ENCODE results near the gene GNAI3. TPM values are rescaled to one million over a fixed set of nuclear protein-coding genes. Genes with fewer than 3 reads are reported as not detected.

GNAI3 gene
- total and polyA plus RNA-seq, 2 donors (not counting 3 experiments of a cell fraction or from before 2014, with no cell fraction given), result 5.0 to 14.0 TPM

GRCh38 chr1:109657395-109657794, 109.0 kb downstream of the GNAI3 start:
- Histone ChIP-seq H3K4me2 (ENCODE audit: insufficient read depth, low read length) (no peak overlapping the region), H3K9ac (replicated peaks; ENCODE audit: extremely low read depth, insufficient read depth, low read length) (no peak overlapping the region), H3K9me1 (replicated peaks; ENCODE audit: control insufficient read depth, extremely low read depth, insufficient read depth, low read length) (no peaks in the 10 kb centered on the region), H3K4me3 (replicated peaks in 1 of 3; ENCODE audit: insufficient read depth in 1 of 3, low read depth in 1 of 3, low read length in 3 of 3) (no peak overlapping the region), H3K79me2 (ENCODE audit: control insufficient read depth, insufficient read depth, low read length) (no peaks in the 10 kb centered on the region), H3K36me3 (ENCODE audit: control insufficient read depth in 2 of 2, extremely low read depth in 1 of 2, insufficient read depth in 2 of 2, low read length in 2 of 2) (no peaks in the 10 kb centered on the region), H2AFZ (ENCODE audit: low read depth, low read length) (no peak overlapping the region), H3K9me3 (replicated peaks; ENCODE audit: control insufficient read depth, insufficient read depth, low read length) (no peaks in the 10 kb centered on the region), H4K20me1 (replicated peaks; ENCODE audit: control insufficient read depth, extremely low read depth, insufficient read depth, low read length) (no peaks in the 10 kb centered on the region), H3K4me1 (ENCODE audit: control insufficient read depth, extremely low read depth, insufficient read depth, low read length) (peaks cover 9% of the 10 kb centered on the region), H3K27ac (ENCODE audit: insufficient read depth, low read depth, low read length) (no peak overlapping the region), H3K27me3 (ENCODE audit: control insufficient read depth in 2 of 2, insufficient read depth in 2 of 2, low read length in 2 of 2) (peaks cover 2 to 6% of the 10 kb centered on the region in 2 experiments)
- CTCF ChIA-PET, result interaction anchor here (0.8 to 4.3 kb wide), 4 partner anchors 17 to 327 kb away, joined by 3 to 33 read pairs (median 4); partner anchors contain the start of genes AHCYL1 and GSTM1
- DNase-seq (ENCODE audit: low read depth, low spot score) (no peak), FAIRE-seq (no peak)
- no TSS peak for BruUV-seq (replicated peaks)
- intact Hi-C loops (cut with micrococcal nuclease) (no loop called here), dilution Hi-C loops (cut with MboI; ENCODE audit: extremely low pct_ligation_motif_present, low sequenced_read_pairs) (no loop called here)
- POLR2A ChIA-PET, result no interaction called here
- TF ChIP-seq POLR2A (IDR thresholded peaks at IDR 0.05; ENCODE audit: low read depth, low read length) (no peak), MYC (IDR thresholded peaks at IDR 0.05; ENCODE audit: low read depth, low read length) (no peak), POLR2AphosphoS5 (IDR thresholded peaks at IDR 0.05; ENCODE audit: insufficient read depth, low read depth, low read length) (no peak)

- dilution Hi-C loops (cut with MboI; ENCODE audit: extremely low pct_ligation_motif_present, low sequenced_read_pairs) (no loop called here), intact Hi-C loops (cut with micrococcal nuclease) (no loop called here)
- no peaks in the 10 kb centered on the region for H4K20me1 ChIP-seq (replicated peaks; ENCODE audit: control insufficient read depth, extremely low read depth, insufficient read depth, low read length)
- no peaks in the 10 kb centered on the region for H3K9me1 ChIP-seq (replicated peaks; ENCODE audit: control insufficient read depth, extremely low read depth, insufficient read depth, low read length)
- FAIRE-seq (no peak), DNase-seq (ENCODE audit: low read depth, low spot score) (no peak)
- no peak overlapping the region for H3K4me3 ChIP-seq (replicated peaks in 1 of 3; ENCODE audit: insufficient read depth in 1 of 3, low read depth in 1 of 3, low read length in 3 of 3)
- ChIA-PET POLR2A (no interaction called here), CTCF (interaction anchor here (1.0 to 4.3 kb wide), 5 partner anchors 18 to 327 kb away, joined by 3 to 33 read pairs (median 5); partner anchors contain the start of genes AHCYL1 and GSTM1)
- H3K9me3 ChIP-seq (replicated peaks; ENCODE audit: control insufficient read depth, insufficient read depth, low read length), result no peaks in the 10 kb centered on the region
- no peak overlapping the region for H3K27ac ChIP-seq (ENCODE audit: insufficient read depth, low read depth, low read length)
- BruUV-seq (replicated peaks), result no TSS peak
- H3K9ac ChIP-seq (replicated peaks; ENCODE audit: extremely low read depth, insufficient read depth, low read length), result no peak overlapping the region
- H2AFZ ChIP-seq (ENCODE audit: low read depth, low read length), result no peak overlapping the region
- TF ChIP-seq POLR2A (IDR thresholded peaks at IDR 0.05; ENCODE audit: low read depth, low read length) (no peak), EZH2 (IDR thresholded peaks at IDR 0.05; ENCODE audit: borderline replicate concordance, low read depth, low read length, severe bottlenecking) (no peak), POLR2AphosphoS5 (IDR thresholded peaks at IDR 0.05; ENCODE audit: insufficient read depth, low read depth, low read length) (no peak)
- H3K27me3 ChIP-seq (ENCODE audit: control insufficient read depth in 2 of 2, insufficient read depth in 2 of 2, low read length in 2 of 2), result peaks cover 0 to 5% of the 10 kb centered on the region in 2 experiments
- no peaks in the 10 kb centered on the region for H3K36me3 ChIP-seq (ENCODE audit: control insufficient read depth in 2 of 2, extremely low read depth in 1 of 2, insufficient read depth in 2 of 2, low read length in 2 of 2)
- no peaks in the 10 kb centered on the region for H3K79me2 ChIP-seq (ENCODE audit: control insufficient read depth, insufficient read depth, low read length)
- H3K4me2 ChIP-seq (ENCODE audit: insufficient read depth, low read length), result no peak overlapping the region
- H3K4me1 ChIP-seq (ENCODE audit: control insufficient read depth, extremely low read depth, insufficient read depth, low read length), result peaks cover 9% of the 10 kb centered on the region
Observed at GRCh38 chr1:109657970-109658369, 109.6 kb downstream of the GNAI3 start.

Measured in endothelial cell of umbilical vein (primary cell).